ENCODE results near the gene FAM193A.

The FAM193A gene

GRCh38 chr4:2673157-2673556 is 136.7 kb downstream of the FAM193A start:
- TF ChIP-seq MAX (IDR thresholded peaks at IDR 0.05) (no peak), RAD21 (IDR thresholded peaks at IDR 0.05; ENCODE audit: low read depth) (peak; percentile 34), TCF12 (IDR thresholded peaks at IDR 0.05; ENCODE audit: low read depth) (no peak)

DNA sequence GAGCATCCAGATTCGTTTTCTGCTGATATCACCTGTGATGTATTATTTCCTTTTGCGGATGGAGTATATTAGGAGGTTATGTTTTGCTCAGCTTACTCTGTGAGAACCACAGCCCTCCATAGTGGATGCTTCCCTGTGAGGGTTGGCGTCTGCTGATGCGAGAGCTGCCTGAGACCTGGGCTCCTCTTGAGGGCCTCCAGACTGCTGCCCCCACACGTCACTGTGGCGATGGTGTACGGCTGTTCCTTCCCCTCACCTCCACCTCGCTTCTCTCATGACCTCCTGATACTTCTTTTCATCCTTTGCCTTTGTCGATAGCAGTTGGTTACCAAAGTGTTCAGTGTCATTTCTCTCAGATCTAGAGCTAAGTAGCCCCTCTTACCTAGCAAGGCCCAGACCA is 148.0 kb downstream of the FAM193A start:
- TF ChIP-seq REST (IDR thresholded peaks at IDR 0.05; ENCODE audit: low read depth) (no peak), NFIC (IDR thresholded peaks at IDR 0.05) (no peak), FOXM1 (IDR thresholded peaks at IDR 0.05; ENCODE audit: borderline replicate concordance, low read depth) (no peak), TEAD4 (IDR thresholded peaks at IDR 0.05) (no peak), MAX (IDR thresholded peaks at IDR 0.05) (no peak), RAD21 (IDR thresholded peaks at IDR 0.05; ENCODE audit: low read depth) (no peak), USF1 (IDR thresholded peaks at IDR 0.05) (no peak), EP300 (IDR thresholded peaks at IDR 0.05; ENCODE audit: borderline replicate concordance) (no peak), TAF1 (IDR thresholded peaks at IDR 0.05; ENCODE audit: low read depth) (no peak), TCF12 (IDR thresholded peaks at IDR 0.05; ENCODE audit: low read depth) (no peak), CREB1 (IDR thresholded peaks at IDR 0.05; ENCODE audit: low read depth) (no peak), ZBTB7A (IDR thresholded peaks at IDR 0.05; ENCODE audit: low read depth) (no peak), EGR1 (IDR thresholded peaks at IDR 0.05) (no peak)

DNA sequence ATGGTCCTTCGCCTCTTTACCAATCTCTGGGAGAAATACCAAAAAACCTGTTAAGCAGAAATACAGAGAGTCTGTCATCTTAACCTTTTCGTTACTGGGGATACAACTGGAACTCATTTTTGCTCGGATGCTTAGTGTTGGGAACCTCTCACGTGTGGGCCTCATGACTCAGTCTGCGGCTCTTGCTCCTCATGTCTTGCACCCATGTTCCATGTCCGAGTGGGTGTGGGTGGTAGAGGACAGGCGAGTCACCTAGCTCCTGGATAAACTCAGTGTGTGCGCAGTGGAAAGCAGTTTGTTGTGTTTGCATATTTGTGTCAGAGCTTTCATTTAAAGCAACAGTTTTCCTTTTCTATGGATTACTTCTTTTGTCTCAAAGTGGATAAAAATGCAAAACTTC is 149.1 kb downstream of the FAM193A start:
- TF ChIP-seq CREB1 (IDR thresholded peaks at IDR 0.05; ENCODE audit: low read depth): no peak
- no peak for TF ChIP-seq EP300 (IDR thresholded peaks at IDR 0.05; ENCODE audit: borderline replicate concordance)
- no peak for TF ChIP-seq REST (IDR thresholded peaks at IDR 0.05; ENCODE audit: low read depth)
- TF ChIP-seq TEAD4 (IDR thresholded peaks at IDR 0.05): no peak
- no peak for TF ChIP-seq TCF12 (IDR thresholded peaks at IDR 0.05; ENCODE audit: low read depth)
- no peak for TF ChIP-seq RAD21 (IDR thresholded peaks at IDR 0.05; ENCODE audit: low read depth)
- no peak for TF ChIP-seq NFIC (IDR thresholded peaks at IDR 0.05)
- no peak for TF ChIP-seq FOXM1 (IDR thresholded peaks at IDR 0.05; ENCODE audit: borderline replicate concordance, low read depth)
- no peak for TF ChIP-seq TAF1 (IDR thresholded peaks at IDR 0.05; ENCODE audit: low read depth)
- TF ChIP-seq EGR1 (IDR thresholded peaks at IDR 0.05): no peak
- TF ChIP-seq USF1 (IDR thresholded peaks at IDR 0.05): no peak
- TF ChIP-seq MAX (IDR thresholded peaks at IDR 0.05): no peak
- no peak for TF ChIP-seq ZBTB7A (IDR thresholded peaks at IDR 0.05; ENCODE audit: low read depth)
- no peak for TF ChIP-seq CEBPB (IDR thresholded peaks at IDR 0.05)
- TF ChIP-seq YY1 (IDR thresholded peaks at IDR 0.05; ENCODE audit: low read depth): no peak

- TF ChIP-seq YY1 (IDR thresholded peaks at IDR 0.05; ENCODE audit: low read depth) (no peak), REST (IDR thresholded peaks at IDR 0.05; ENCODE audit: low read depth) (peak; percentile 56; the same call in 1 of the 2 replicates)
Observed at GRCh38 chr4:2686379-2687265, 150.2 kb downstream of the FAM193A start.

All from Ishikawa (cell line).